Measurements from ENCODE around the gene MAPK8IP3. TPM values are rescaled to one million over a fixed set of nuclear protein-coding genes. Genes with fewer than 3 reads are reported as not detected.

The MAPK8IP3 gene
- total RNA-seq, 1 experiment from 2014 or later, result 41.1 TPM

DNA sequence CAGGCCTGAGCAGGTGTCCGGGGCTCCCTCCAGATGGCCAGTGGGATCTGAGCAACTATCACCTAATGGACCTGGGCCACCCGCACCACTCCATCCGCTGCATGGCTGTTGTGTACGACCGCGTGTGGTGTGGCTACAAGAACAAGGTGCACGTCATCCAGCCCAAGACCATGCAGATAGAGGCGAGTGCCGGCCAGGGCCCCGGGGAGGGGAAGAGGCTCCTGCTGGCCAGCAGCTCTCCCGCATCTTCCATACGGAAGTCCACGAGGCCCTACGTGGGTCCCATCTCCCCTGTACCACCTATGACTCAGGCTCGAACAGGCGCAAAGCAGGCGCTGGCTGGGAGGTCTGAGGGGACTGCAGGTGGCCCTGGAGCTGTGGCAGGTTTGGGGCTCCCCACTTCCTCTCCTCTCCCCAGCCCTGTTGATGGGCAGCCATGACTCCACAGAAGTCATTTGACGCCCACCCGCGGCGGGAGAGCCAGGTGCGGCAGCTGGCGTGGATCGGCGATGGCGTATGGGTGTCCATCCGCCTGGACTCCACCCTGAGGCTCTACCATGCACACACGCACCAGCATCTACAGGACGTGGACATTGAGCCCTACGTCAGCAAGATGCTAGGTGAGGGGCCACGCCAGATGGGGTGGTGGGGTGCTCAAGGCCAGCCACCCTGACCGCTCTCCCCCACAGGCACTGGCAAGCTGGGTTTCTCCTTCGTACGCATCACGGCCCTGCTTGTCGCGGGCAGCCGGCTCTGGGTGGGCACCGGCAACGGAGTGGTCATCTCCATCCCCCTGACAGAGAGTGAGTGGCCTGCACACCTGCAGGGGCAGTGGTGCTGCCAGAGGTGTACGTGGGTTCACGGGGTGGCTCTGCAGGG, 61.4 kb downstream of the MAPK8IP3 start:
- BruUV-seq (replicated peaks), result no TSS peak
- TF ChIP-seq CTCF (conservative IDR thresholded peaks at IDR 0.05; ENCODE audit: low read depth, low read length) (no peak), EZH2phosphoT487 (IDR thresholded peaks at IDR 0.05; ENCODE audit: borderline replicate concordance, low read length) (no peak), EZH2 (IDR thresholded peaks at IDR 0.05; ENCODE audit: low read length, unreplicated experiment) (no peak)
- Histone ChIP-seq H3K9me3 (ENCODE audit: low read length) (no peaks in the 10 kb centered on the region), H3K9me2 (replicated peaks; ENCODE audit: low read length) (no peaks in the 10 kb centered on the region), H3K4me2 (ENCODE audit: low read length) (no peak overlapping the region), H3K4me1 (ENCODE audit: insufficient read depth, low read length) (0 out of 2 replicates have a peak, but pooled peaks cover 5% of the 10 kb centered on the region), H3K36me3 (ENCODE audit: low read depth, low read length) (no peaks in the 10 kb centered on the region), H3K27me3 (ENCODE audit: low read length) (no peaks in the 10 kb centered on the region), H3K9ac (ENCODE audit: low read length) (no peak overlapping the region), H3K27ac (ENCODE audit: low read length) (no peak overlapping the region), H3F3A (ENCODE audit: low read length, unreplicated experiment) (no peaks in the 10 kb centered on the region), H4K20me1 (ENCODE audit: low read length) (no peaks in the 10 kb centered on the region), H3K4me3 (ENCODE audit: low read length) (no peak overlapping the region), H3K79me2 (ENCODE audit: low read length) (peaks cover 7% of the 10 kb centered on the region), H2AFZ (ENCODE audit: low read length) (no peak overlapping the region)
- POLR2A ChIA-PET (ENCODE audit: unreplicated experiment), result no interaction called here
- CTCF ChIA-PET, result no interaction called here
- no peak for ATAC-seq
- DNase-seq, result no peak
- intact Hi-C loops (cut with micrococcal nuclease), result no loop called here

GRCh38 chr16:1768061-1768766, 62.2 kb downstream of the MAPK8IP3 start:
- intact Hi-C loops (cut with micrococcal nuclease), result no loop called here
- Histone ChIP-seq H3K27ac (ENCODE audit: low read length) (no peak overlapping the region), H3K9ac (ENCODE audit: low read length) (no peak overlapping the region), H3F3A (ENCODE audit: low read length, unreplicated experiment) (no peaks in the 10 kb centered on the region), H3K79me2 (ENCODE audit: low read length) (peaks cover 13% of the 10 kb centered on the region), H3K9me2 (replicated peaks; ENCODE audit: low read length) (no peaks in the 10 kb centered on the region), H2AFZ (ENCODE audit: low read length) (no peak overlapping the region), H3K36me3 (ENCODE audit: low read depth, low read length) (no peaks in the 10 kb centered on the region), H3K4me1 (ENCODE audit: insufficient read depth, low read length) (0 out of 2 replicates have a peak, but pooled peaks cover 5% of the 10 kb centered on the region), H3K27me3 (ENCODE audit: low read length) (no peaks in the 10 kb centered on the region), H3K4me3 (ENCODE audit: low read length) (no peak overlapping the region), H3K4me2 (ENCODE audit: low read length) (no peak overlapping the region), H4K20me1 (ENCODE audit: low read length) (no peaks in the 10 kb centered on the region), H3K9me3 (ENCODE audit: low read length) (no peaks in the 10 kb centered on the region)
- ChIA-PET CTCF (no interaction called here), POLR2A (ENCODE audit: unreplicated experiment) (no interaction called here)
- ATAC-seq, result no peak
- BruUV-seq (replicated peaks), result no TSS peak
- no peak for DNase-seq
- TF ChIP-seq CTCF (conservative IDR thresholded peaks at IDR 0.05; ENCODE audit: low read depth, low read length) (no peak), EZH2phosphoT487 (IDR thresholded peaks at IDR 0.05; ENCODE audit: borderline replicate concordance, low read length) (no peak), EZH2 (IDR thresholded peaks at IDR 0.05; ENCODE audit: low read length, unreplicated experiment) (no peak)
